HepG2 (cell line): ENCODE results near the gene CDC42BPG. TPM values are rescaled to one million over a fixed set of nuclear protein-coding genes. Genes with fewer than 3 reads are reported as not detected.

Source experiments
- CENPT ChIP-seq: sonication (generic); formaldehyde crosslinking; IDR thresholded peaks from 2 replicates; pipeline ENCODE4 v1.8.0; 2022; ENCODE audit warnings: low read depth, mild to moderate bottlenecking, moderate library complexity, missing genetic modification reagents
- EED ChIP-seq: sonication (generic); formaldehyde crosslinking; IDR thresholded peaks from 2 replicates; pipeline ENCODE4 v1.5.0; 2020; ENCODE audit warnings: mild to moderate bottlenecking, missing genetic modification reagents
- IKZF1 ChIP-seq: fragments of 450-650 bp; IDR thresholded peaks from 2 replicates; pipeline ENCODE4 v1.7.1; 2016
- KDM5A ChIP-seq: fragments of 200-600 bp; sonication (generic); IDR thresholded peaks from 2 replicates; pipeline ENCODE4 v1.7.0; 2018; ENCODE audit warnings: antibody characterized with exemption, mild to moderate bottlenecking, low read length, borderline replicate concordance
- NR2C2 ChIP-seq: sonication (generic); formaldehyde crosslinking; IDR thresholded peaks from 2 replicates; pipeline ENCODE4 v1.4.0; 2020; ENCODE audit warnings: missing genetic modification reagents, mild to moderate bottlenecking, moderate library complexity, borderline replicate concordance
- PCBP1 ChIP-seq: fragments of 200-400 bp; formaldehyde crosslinking; IDR thresholded peaks from 2 replicates; pipeline ENCODE4 v1.6.1; 2017; ENCODE audit warnings: mild to moderate bottlenecking, low read depth, low read length, borderline replicate concordance
- ZNF354B ChIP-seq: sonication (generic); formaldehyde crosslinking; IDR thresholded peaks from 2 replicates; pipeline ENCODE4 v1.8.0; 2022; ENCODE audit warnings: mild to moderate bottlenecking, missing genetic modification reagents
- ZNF720 ChIP-seq: sonication (generic); formaldehyde crosslinking; IDR thresholded peaks from 2 replicates; pipeline ENCODE4 v1.4.0; 2020; ENCODE audit warnings: missing genetic modification reagents
- ZSCAN29 ChIP-seq: sonication (generic); formaldehyde crosslinking; conservative IDR thresholded peaks from 2 replicates; pipeline ENCODE4 v1.4.0; 2020; ENCODE audit warnings: mild to moderate bottlenecking, missing genetic modification reagents
- polyA plus RNA-seq, 8 experiments: library from polyadenylated mRNA; depleted of rRNA in 3 of 8; stranded (reverse) in 7 of 8; unstranded in 1 of 8; fragments of >200 nt; fragmentation: Illumina TruSeq in 4 of 8; extraction: Trizol in 4 of 8; gene quantifications; 2 replicates each; pipeline versions ENCODE4 v1.2.1 to v1.2.3, GENCODE V29; 2011 to 2016; ENCODE audit warnings: low read depth in 4 of 8, missing spikeins in 1 of 8, mixed read lengths in 1 of 8; ENCODE audit not compliant: insufficient read depth in 1 of 8
- total RNA-seq, 5 experiments: library from RNA; depleted of rRNA; stranded (reverse); fragments of >200 nt; fragmentation: Illumina TruSeq; extraction: Trizol; gene quantifications; 2 replicates each; pipeline ENCODE4 v1.2.3, GENCODE V29; 2016; ENCODE audit warnings: low read depth in 1 of 5
- TF ChIP-seq, protein P1 (sequence below): sonication (generic); formaldehyde crosslinking; IDR thresholded peaks from 2 replicates; pipeline ENCODE4 v1.4.0; 2020; ENCODE audit warnings: low read depth, missing genetic modification reagents
- TF ChIP-seq, protein P2 (sequence below): sonication (generic); formaldehyde crosslinking; IDR thresholded peaks from 2 replicates; pipeline ENCODE4 v1.5.0; 2020; ENCODE audit warnings: mild to moderate bottlenecking, missing genetic modification reagents, borderline replicate concordance
- TF ChIP-seq, protein P3 (sequence below): sonication (generic); formaldehyde crosslinking; IDR thresholded peaks from 2 replicates; pipeline ENCODE4 v1.5.0; 2020; ENCODE audit warnings: mild to moderate bottlenecking, missing genetic modification reagents
- TF ChIP-seq, protein P4 (sequence below): sonication (generic); formaldehyde crosslinking; IDR thresholded peaks from 2 replicates; pipeline ENCODE4 v1.4.0; 2020; ENCODE audit warnings: missing genetic modification reagents
- TF ChIP-seq, protein P5 (sequence below): sonication (generic); formaldehyde crosslinking; IDR thresholded peaks from 2 replicates; pipeline ENCODE4 v1.5.0; 2020; ENCODE audit warnings: missing genetic modification reagents

The CDC42BPG gene
- total and polyA plus RNA-seq, 2 of the 13 experiments (the other 11 are each of a cell fraction or from before 2014, with no cell fraction given): 0.55 to 1.4 TPM

DNA sequence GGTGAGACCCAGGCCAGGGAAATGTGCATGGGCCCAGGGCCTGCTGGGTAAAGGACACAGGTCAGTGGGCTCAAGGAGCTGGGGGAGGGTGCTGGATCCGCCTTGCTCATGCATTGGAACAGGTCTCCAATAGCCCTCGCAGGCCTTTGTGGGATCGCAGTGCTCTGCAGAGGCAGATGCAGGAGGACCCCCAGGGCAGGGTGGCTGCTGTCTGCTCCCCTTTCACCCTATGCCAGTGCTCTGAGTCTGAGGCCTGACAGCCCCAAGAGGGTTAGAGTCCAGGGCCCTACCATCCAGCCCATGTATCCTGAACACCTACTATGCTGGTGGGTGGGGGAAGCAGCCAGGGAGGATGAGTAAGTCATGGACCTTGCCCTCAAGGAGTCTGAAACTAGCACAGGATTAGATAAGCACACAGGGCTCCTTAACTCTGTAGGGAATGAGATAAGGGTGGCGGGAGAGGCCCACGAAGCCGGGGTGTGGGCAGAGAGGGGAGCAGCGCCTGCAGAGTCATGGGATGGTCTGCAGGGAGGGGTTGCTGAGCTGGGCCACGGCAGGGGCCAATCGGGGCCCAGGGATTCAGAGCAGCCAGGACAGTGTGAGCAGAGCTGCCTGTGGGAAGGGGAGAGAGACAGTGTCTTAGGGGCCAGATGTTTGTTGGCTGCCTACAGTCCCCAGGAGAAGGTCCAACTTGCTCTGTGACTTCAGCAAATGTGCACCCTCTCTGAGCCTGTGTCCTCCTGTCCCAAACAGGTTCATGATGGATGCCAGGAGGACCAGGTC lies 44.5 kb upstream of the CDC42BPG start (continued):
- TF ChIP-seq, protein P1, sequence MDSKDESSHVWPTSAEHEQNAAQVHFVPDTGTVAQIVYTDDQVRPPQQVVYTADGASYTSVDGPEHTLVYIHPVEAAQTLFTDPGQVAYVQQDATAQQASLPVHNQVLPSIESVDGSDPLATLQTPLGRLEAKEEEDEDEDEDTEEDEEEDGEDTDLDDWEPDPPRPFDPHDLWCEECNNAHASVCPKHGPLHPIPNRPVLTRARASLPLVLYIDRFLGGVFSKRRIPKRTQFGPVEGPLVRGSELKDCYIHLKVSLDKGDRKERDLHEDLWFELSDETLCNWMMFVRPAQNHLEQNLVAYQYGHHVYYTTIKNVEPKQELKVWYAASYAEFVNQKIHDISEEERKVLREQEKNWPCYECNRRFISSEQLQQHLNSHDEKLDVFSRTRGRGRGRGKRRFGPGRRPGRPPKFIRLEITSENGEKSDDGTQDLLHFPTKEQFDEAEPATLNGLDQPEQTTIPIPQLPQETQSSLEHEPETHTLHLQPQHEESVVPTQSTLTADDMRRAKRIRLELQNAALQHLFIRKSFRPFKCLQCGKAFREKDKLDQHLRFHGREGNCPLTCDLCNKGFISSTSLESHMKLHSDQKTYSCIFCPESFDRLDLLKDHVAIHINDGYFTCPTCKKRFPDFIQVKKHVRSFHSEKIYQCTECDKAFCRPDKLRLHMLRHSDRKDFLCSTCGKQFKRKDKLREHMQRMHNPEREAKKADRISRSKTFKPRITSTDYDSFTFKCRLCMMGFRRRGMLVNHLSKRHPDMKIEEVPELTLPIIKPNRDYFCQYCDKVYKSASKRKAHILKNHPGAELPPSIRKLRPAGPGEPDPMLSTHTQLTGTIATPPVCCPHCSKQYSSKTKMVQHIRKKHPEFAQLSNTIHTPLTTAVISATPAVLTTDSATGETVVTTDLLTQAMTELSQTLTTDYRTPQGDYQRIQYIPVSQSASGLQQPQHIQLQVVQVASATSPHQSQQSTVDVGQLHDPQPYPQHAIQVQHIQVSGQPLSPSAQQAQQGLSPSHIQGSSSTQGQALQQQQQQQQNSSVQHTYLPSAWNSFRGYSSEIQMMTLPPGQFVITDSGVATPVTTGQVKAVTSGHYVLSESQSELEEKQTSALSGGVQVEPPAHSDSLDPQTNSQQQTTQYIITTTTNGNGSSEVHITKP (CRISPR knock-in tag): peak; percentile 45; the same call in 1 of the 2 replicates
- TF ChIP-seq EED (0 out of 2 replicates have a peak, but pooled peaks have one; percentile 30), PCBP1 (no peak), CENPT (CRISPR knock-in tag) (no peak), ZNF720 (CRISPR knock-in tag) (no peak), IKZF1 (no peak), NR2C2 (CRISPR knock-in tag) (peak; percentile 11; the same call in 1 of the 2 replicates), KDM5A (no peak), ZNF354B (CRISPR knock-in tag) (no peak), ZSCAN29 (CRISPR knock-in tag) (no peak)
- TF ChIP-seq, protein P2, sequence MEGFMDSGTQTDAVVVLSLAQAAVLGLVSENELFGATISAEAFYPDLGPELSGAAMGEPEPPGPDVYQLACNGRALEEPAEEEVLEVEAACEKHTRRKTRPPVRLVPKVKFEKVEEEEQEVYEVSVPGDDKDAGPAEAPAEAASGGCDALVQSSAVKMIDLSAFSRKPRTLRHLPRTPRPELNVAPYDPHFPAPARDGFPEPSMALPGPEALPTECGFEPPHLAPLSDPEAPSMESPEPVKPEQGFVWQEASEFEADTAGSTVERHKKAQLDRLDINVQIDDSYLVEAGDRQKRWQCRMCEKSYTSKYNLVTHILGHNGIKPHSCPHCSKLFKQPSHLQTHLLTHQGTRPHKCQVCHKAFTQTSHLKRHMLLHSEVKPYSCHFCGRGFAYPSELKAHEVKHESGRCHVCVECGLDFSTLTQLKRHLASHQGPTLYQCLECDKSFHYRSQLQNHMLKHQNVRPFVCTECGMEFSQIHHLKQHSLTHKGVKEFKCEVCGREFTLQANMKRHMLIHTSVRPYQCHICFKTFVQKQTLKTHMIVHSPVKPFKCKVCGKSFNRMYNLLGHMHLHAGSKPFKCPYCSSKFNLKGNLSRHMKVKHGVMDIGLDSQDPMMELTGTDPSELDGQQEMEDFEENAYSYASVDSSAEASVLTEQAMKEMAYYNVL: no peak
- TF ChIP-seq, protein P3, sequence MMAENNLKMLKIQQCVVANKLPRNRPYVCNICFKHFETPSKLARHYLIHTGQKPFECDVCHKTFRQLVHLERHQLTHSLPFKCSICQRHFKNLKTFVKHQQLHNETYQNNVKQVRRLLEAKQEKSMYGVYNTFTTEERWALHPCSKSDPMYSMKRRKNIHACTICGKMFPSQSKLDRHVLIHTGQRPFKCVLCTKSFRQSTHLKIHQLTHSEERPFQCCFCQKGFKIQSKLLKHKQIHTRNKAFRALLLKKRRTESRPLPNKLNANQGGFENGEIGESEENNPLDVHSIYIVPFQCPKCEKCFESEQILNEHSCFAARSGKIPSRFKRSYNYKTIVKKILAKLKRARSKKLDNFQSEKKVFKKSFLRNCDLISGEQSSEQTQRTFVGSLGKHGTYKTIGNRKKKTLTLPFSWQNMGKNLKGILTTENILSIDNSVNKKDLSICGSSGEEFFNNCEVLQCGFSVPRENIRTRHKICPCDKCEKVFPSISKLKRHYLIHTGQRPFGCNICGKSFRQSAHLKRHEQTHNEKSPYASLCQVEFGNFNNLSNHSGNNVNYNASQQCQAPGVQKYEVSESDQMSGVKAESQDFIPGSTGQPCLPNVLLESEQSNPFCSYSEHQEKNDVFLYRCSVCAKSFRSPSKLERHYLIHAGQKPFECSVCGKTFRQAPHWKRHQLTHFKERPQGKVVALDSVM (CRISPR knock-in tag): no peak
- TF ChIP-seq, protein P4, sequence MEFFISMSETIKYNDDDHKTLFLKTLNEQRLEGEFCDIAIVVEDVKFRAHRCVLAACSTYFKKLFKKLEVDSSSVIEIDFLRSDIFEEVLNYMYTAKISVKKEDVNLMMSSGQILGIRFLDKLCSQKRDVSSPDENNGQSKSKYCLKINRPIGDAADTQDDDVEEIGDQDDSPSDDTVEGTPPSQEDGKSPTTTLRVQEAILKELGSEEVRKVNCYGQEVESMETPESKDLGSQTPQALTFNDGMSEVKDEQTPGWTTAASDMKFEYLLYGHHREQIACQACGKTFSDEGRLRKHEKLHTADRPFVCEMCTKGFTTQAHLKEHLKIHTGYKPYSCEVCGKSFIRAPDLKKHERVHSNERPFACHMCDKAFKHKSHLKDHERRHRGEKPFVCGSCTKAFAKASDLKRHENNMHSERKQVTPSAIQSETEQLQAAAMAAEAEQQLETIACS (CRISPR knock-in tag): no peak
- TF ChIP-seq, protein P5, sequence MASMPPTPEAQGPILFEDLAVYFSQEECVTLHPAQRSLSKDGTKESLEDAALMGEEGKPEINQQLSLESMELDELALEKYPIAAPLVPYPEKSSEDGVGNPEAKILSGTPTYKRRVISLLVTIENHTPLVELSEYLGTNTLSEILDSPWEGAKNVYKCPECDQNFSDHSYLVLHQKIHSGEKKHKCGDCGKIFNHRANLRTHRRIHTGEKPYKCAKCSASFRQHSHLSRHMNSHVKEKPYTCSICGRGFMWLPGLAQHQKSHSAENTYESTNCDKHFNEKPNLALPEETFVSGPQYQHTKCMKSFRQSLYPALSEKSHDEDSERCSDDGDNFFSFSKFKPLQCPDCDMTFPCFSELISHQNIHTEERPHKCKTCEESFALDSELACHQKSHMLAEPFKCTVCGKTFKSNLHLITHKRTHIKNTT: no peak
